AG09319 (cell line): ENCODE measurements around the gene NOL6.
A peak's percentile ranks its signal among the peaks of the same experiment; 100 is the strongest.

Source experiments
- DNase-seq: peaks from one replicate; pipeline ENCODE4 v3.0.0-alpha.2; 2010; ENCODE audit warnings: low read depth; ENCODE audit errors: extremely low read depth
- CTCF ChIP-seq: IDR thresholded peaks from 2 replicates; pipeline ENCODE4 v1.5.1; 2011; ENCODE audit warnings: low read depth, mild to moderate bottlenecking, inconsistent platforms, low read length, moderate library complexity

NOL6 gene

DNA sequence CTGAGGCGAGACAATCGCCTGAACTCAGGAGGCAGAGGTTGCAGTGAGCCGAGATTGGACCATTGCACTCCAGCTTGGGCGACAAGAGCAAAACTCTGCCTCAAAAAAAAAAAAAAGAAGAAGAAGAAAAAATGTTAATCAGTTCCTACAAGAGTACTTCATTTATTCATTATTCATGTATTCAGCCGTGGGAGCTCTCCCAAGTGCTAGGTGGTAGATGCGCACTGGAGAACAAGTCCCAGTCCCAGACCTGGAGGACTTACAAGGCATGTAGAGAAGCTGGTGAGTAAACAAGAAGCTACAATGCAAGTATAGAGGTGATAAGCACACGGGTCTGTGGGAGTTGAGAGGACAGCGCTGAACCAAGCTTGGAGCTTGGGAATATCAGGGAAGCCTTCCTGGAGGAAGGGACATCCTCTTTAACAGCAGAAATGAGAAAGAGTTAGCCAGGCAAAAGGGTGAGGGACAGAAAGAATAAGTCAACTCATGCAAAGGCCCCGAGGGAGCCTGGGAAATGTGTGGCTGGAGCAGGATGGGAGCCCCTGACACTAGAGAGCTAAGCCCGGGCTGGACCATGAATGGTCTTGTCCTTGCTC, 53.9 kb downstream of the NOL6 start:
- no peak for DNase-seq
- no peak for TF ChIP-seq CTCF

DNA sequence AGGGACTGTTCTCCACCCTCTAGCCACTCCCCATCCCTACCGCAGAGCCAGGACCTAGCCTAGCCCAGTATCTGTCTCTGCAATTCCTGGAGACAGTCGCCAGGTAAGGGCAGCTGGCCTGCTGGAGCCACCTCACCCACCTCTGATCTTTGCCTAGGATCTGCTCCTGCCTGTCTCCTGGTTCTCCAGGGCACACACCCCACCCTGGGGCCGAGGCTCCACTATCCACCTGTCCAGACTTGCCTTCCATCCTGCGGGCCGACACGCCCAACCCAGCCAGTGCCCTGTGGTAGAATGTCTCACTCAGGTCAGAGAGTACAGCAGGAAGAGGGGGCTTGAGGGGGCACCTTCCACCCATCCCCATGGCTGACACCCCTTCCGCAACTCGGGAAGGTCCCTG, 55.6 kb downstream of the NOL6 start:
- no peak for DNase-seq
- TF ChIP-seq CTCF = no peak

DNA sequence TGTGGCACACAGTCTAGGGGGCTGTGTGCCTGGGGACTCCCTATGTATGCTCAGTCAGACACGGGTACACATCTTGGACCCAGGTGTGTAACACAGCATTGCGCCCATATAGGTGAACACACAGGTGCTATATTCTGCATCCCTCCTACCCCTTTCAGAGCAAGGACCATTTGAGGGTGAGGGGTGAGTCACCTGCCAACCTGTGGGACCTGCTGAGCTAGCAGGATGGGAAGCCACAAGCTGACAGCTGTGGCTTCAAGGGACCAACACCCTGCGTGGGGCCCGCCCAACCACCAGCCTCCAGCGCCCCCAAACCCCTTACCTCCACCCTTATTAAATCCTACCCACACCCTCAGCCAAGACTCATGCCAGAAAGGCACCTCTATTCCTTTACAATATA, 56.7 kb downstream of the NOL6 start:
- TF ChIP-seq CTCF = no peak
- no peak for DNase-seq

DNA sequence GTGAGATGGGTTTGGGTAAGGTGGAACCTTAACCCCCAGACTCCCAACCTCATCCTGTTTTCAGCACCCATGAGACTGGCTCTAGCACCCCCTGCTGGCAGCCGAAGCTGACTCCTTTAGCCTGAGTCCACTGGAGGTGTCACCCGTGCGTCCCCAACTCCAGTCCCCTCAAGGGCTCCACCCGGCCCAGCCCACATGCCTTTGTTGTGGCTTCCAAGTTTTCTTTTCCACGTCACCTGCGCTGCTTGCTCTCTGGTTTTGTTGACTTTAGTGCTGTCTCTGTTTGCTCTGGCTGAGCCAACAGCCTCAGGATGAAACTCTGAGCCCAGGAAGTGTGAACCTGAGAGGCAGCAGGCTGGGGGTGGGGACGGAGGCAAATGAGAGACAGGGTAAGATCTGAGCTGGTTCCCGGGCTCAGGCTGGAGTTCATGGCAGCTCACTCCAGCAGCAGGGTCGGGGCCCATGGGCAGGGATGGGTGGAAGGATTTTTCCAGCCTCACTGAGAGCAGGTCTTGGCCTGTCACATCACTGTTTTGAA, 58.2 kb downstream of the NOL6 start:
- TF ChIP-seq CTCF = peak; percentile 77

DNA sequence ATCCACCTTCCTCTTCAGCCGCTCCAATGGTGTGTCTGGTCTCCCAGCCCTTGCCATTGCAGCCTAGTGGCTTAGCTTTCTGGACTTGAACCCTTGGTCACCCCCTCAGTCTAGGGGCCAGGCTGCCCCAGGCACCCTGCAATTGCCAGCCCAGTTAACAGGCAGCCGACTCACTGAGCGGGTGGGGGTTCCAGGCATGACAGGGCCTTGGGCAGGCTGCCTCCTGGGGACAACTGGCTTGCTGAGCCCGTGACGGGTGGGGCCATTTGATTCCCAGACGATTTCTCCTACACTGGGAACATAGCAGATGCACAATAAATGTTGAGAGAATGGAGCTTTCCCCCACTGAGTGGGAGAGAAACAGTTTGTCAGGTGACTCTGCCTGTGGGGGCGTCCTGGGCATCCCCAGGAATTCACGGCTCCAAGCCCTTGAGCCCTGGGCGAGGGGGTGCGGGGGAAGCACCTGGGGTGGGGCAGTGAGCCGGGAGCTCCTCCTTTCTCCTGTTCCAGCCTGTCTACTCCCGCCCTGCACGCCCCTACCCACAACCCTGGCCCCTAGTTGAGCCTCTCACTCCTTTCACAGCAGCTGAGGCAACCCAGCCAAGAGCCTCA, 58.7 kb downstream of the NOL6 start:
- TF ChIP-seq CTCF = no peak
- DNase-seq = no peak

More for the DNA sequence above, 58.2 kb downstream of the NOL6 start:
- DNase-seq = no peak

- no peak for TF ChIP-seq CTCF
- no peak for DNase-seq
Measured at GRCh38 chr9:33414268-33414667, 59.5 kb downstream of the NOL6 start.
